Body of pancreas (tissue), 4 donors: ENCODE results near the gene PCK1.

Source experiments
- POLR2A ChIP-seq, 3 donors: fragments of 450-650 bp; IDR thresholded peaks; one replicate each; pipeline ENCODE4 v1.6.1; 2016; ENCODE audit warnings: antibody characterized with exemption in 3 of 3, mild to moderate bottlenecking in 2 of 3
- TF ChIP-seq, protein P1 (sequence below), 7 experiments: fragments of 450-650 bp in 4 of 7; fragments of 200-600 bp in 3 of 7; sonication (generic) in 3 of 7; IDR thresholded peaks; one replicate each; pipeline ENCODE4 v1.5.1; 2016 to 2019; ENCODE audit warnings: antibody characterized with exemption in 7 of 7

DNA sequence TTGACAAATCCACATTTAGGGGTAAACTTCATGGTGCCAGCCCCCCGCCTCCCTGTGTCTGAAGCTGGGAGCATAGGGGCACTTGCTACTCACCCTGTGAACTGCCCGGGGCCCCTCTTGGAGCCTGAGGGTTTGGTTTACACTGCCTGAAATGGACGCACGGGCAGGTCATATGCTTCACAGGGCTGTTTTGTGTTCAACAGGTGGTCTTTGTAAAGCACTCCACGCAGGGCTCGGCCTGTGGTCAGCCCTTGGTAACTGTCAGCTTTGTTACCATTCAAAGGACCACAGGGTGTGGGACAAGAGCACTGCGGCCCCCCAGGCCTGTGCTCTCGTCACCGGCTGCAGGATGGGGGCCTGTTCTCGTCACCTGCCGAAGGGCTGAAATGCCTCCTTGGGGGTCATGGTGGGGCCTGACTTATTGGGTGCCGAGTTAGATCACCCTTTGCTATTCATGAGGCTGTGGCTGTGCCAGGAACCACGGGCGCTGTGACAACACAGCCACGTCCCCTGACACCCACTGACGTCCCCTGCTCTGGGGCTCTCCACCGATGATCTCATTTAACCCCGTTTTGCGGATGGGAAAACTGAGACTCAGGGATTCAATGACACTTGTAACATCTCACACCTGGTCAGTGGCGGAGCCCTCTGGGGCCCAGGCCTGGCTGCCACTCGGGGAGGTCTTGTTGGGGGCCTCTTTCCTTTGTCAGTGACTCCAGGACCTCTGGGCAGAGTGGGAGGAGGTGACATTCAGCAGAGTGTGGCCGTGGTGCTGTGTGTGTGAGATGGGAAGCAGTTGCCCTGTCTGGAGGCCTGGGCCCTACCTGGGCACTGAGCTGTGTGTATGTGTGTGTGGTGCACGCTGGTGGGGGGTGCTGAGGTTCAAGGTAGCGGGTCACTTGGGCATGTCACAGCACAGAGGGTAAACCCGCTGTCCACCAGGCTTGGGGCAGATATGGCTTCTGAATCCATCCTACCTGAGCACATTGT, 34.4 kb downstream of the PCK1 start:
- TF ChIP-seq, protein P1, sequence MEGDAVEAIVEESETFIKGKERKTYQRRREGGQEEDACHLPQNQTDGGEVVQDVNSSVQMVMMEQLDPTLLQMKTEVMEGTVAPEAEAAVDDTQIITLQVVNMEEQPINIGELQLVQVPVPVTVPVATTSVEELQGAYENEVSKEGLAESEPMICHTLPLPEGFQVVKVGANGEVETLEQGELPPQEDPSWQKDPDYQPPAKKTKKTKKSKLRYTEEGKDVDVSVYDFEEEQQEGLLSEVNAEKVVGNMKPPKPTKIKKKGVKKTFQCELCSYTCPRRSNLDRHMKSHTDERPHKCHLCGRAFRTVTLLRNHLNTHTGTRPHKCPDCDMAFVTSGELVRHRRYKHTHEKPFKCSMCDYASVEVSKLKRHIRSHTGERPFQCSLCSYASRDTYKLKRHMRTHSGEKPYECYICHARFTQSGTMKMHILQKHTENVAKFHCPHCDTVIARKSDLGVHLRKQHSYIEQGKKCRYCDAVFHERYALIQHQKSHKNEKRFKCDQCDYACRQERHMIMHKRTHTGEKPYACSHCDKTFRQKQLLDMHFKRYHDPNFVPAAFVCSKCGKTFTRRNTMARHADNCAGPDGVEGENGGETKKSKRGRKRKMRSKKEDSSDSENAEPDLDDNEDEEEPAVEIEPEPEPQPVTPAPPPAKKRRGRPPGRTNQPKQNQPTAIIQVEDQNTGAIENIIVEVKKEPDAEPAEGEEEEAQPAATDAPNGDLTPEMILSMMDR (IDR thresholded peaks at IDR 0.05), result no peak
- no peak for TF ChIP-seq POLR2A (IDR thresholded peaks at IDR 0.05)
